Measurements from ENCODE around the gene PKP3. TPM values are rescaled to one million over a fixed set of nuclear protein-coding genes. Genes with fewer than 3 reads are reported as not detected.

The PKP3 gene
- polyA plus RNA-seq, 2 of the 4 experiments (the other 2 are of a cell fraction) = 12.1 to 25.9 TPM

GRCh38 chr11:380491-380890, 13.5 kb upstream of the PKP3 start:
- Histone ChIP-seq H3K4me3 (no peak overlapping the region), H3K4me2 (no peak overlapping the region), H3K27ac (no peak overlapping the region), H3K4me1 (no peaks in the 10 kb centered on the region), H3K9me3 (no peaks in the 10 kb centered on the region)
- FAIRE-seq (no peak), DNase-seq (ENCODE audit: low read depth in 1 of 2, low spot score in 1 of 2) (no peak), ATAC-seq (no peak)
- WGBS (ENCODE audit: missing lambda C conversion rate) = 94% methylated on average over 13 of the region's 23 CpGs
- TF ChIP-seq EHF (CRISPR knock-in tag; IDR thresholded peaks at IDR 0.05) (no peak), JUNB (IDR thresholded peaks at IDR 0.05) (no peak), POLR2AphosphoS2 (conservative IDR thresholded peaks at IDR 0.05; ENCODE audit: low read length) (no peak), JUN (IDR thresholded peaks at IDR 0.05) (no peak), KDM1A (IDR thresholded peaks at IDR 0.05; ENCODE audit: low read depth) (no peak), CHD2 (IDR thresholded peaks at IDR 0.05; ENCODE audit: low read length, partially characterized antibody) (no peak), ATOH8 (CRISPR knock-in tag; IDR thresholded peaks at IDR 0.05; ENCODE audit: low read depth) (no peak), NFE2L2 (conservative IDR thresholded peaks at IDR 0.05; ENCODE audit: low read length) (no peak), RCOR1 (IDR thresholded peaks at IDR 0.05; ENCODE audit: low read depth, low read length) (no peak), NR3C1 (IDR thresholded peaks at IDR 0.05) (no peak), SREBF2 (IDR thresholded peaks at IDR 0.05) (no peak)
- TF ChIP-seq, protein P1, sequence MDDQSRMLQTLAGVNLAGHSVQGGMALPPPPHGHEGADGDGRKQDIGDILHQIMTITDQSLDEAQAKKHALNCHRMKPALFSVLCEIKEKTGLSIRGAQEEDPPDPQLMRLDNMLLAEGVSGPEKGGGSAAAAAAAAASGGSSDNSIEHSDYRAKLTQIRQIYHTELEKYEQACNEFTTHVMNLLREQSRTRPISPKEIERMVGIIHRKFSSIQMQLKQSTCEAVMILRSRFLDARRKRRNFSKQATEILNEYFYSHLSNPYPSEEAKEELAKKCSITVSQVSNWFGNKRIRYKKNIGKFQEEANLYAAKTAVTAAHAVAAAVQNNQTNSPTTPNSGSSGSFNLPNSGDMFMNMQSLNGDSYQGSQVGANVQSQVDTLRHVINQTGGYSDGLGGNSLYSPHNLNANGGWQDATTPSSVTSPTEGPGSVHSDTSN (IDR thresholded peaks at IDR 0.05) = no peak
- TF ChIP-seq, protein P2, sequence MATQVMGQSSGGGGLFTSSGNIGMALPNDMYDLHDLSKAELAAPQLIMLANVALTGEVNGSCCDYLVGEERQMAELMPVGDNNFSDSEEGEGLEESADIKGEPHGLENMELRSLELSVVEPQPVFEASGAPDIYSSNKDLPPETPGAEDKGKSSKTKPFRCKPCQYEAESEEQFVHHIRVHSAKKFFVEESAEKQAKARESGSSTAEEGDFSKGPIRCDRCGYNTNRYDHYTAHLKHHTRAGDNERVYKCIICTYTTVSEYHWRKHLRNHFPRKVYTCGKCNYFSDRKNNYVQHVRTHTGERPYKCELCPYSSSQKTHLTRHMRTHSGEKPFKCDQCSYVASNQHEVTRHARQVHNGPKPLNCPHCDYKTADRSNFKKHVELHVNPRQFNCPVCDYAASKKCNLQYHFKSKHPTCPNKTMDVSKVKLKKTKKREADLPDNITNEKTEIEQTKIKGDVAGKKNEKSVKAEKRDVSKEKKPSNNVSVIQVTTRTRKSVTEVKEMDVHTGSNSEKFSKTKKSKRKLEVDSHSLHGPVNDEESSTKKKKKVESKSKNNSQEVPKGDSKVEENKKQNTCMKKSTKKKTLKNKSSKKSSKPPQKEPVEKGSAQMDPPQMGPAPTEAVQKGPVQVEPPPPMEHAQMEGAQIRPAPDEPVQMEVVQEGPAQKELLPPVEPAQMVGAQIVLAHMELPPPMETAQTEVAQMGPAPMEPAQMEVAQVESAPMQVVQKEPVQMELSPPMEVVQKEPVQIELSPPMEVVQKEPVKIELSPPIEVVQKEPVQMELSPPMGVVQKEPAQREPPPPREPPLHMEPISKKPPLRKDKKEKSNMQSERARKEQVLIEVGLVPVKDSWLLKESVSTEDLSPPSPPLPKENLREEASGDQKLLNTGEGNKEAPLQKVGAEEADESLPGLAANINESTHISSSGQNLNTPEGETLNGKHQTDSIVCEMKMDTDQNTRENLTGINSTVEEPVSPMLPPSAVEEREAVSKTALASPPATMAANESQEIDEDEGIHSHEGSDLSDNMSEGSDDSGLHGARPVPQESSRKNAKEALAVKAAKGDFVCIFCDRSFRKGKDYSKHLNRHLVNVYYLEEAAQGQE (IDR thresholded peaks at IDR 0.05) = no peak
- ChIA-PET POLR2A (no interaction called here), CTCF (interaction anchor here (1.2 kb wide), 1 partner anchor 12 kb away, joined by 3 read pairs; no protein-coding TSS in a partner anchor)

GRCh38 chr11:380996-381395, 13.0 kb upstream of the PKP3 start:
- 86% methylated on average over 5 of the region's 14 CpGs for WGBS (ENCODE audit: missing lambda C conversion rate)
- FAIRE-seq (no peak), ATAC-seq (no peak), DNase-seq (ENCODE audit: low read depth in 1 of 2, low spot score in 1 of 2) (no peak)
- Histone ChIP-seq H3K4me2 (no peak overlapping the region), H3K4me1 (no peaks in the 10 kb centered on the region), H3K4me3 (no peak overlapping the region), H3K27ac (no peak overlapping the region), H3K9me3 (no peaks in the 10 kb centered on the region)
- CTCF ChIA-PET = interaction anchor here (1.2 kb wide), 1 partner anchor 13 kb away, joined by 3 read pairs; no protein-coding TSS in a partner anchor
- TF ChIP-seq ZNF302 (CRISPR knock-in tag; IDR thresholded peaks at IDR 0.05) (no peak), KDM1A (IDR thresholded peaks at IDR 0.05; ENCODE audit: low read depth) (no peak), CEBPB (IDR thresholded peaks at IDR 0.05) (no peak), NR3C1 (IDR thresholded peaks at IDR 0.05) (no peak)
- POLR2A ChIA-PET = no interaction called here

DNA sequence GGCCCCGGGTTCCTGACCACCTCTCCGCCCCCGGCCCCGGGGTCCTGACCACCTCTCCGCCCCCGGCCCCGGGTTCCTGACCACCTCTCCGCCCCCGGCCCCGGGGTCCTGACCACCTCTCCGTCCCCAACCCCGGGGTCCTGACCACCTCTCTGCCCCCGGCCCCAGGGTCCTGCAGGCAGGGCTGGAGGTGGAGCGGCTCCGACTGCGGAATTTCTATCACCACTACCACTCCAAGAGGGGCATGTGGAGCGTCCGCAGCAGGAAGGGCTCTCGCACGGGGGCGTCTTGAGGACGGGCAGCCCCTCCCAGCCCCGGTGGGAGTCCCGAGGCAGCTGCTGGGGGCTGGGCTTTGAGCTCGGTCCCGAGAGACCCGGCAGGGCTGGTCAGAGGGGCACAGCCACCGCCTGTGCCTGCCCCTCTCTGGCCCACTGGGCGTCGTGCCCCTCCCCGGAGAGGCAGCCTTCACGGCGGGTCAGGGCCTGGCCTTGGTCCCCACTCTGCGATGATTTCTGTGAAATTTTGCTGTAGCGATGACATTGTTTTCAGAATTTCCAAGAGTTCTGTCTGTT, 12.4 kb upstream of the PKP3 start:
- WGBS (ENCODE audit: missing lambda C conversion rate) = 98% methylated on average over 13 of the region's 35 CpGs
- FAIRE-seq = no peak
- Histone ChIP-seq H3K4me3 (no peak overlapping the region), H3K9me3 (no peaks in the 10 kb centered on the region), H3K4me2 (no peak overlapping the region), H3K4me1 (no peaks in the 10 kb centered on the region), H3K27ac (no peak overlapping the region)
- POLR2A ChIA-PET = no interaction called here
- CTCF ChIA-PET = no interaction called here
- DNase-seq (ENCODE audit: low read depth in 1 of 2, low spot score in 1 of 2) = no peak
- TF ChIP-seq ZSCAN20 (CRISPR knock-in tag; IDR thresholded peaks at IDR 0.05) = no peak
- ATAC-seq = no peak
